HepG2 (cell line): ENCODE results near the gene RPAP2. TPM values are rescaled to one million over a fixed set of nuclear protein-coding genes. Genes with fewer than 3 reads are reported as not detected.

Experiments used
- CREBL2 ChIP-seq: sonication (generic); formaldehyde crosslinking; IDR thresholded peaks from 2 replicates; pipeline ENCODE4 v1.8.1; 2023; ENCODE audit warnings: missing genetic modification reagents, mild to moderate bottlenecking, borderline replicate concordance
- FOXP4 ChIP-seq: sonication (generic); formaldehyde crosslinking; IDR thresholded peaks from 2 replicates; pipeline ENCODE4 v1.4.0; 2020; ENCODE audit warnings: missing genetic modification reagents
- GATAD2A ChIP-seq: IDR thresholded peaks from 2 replicates; pipeline ENCODE4 v1.6.1; 2016
- NFKB2 ChIP-seq: sonication (generic); formaldehyde crosslinking; IDR thresholded peaks from 2 replicates; pipeline ENCODE4 v1.4.0; 2020; ENCODE audit warnings: missing genetic modification reagents, borderline replicate concordance
- REL ChIP-seq: sonication (generic); formaldehyde crosslinking; conservative IDR thresholded peaks from 2 replicates; pipeline ENCODE4 v1.8.0; 2022; ENCODE audit warnings: mild to moderate bottlenecking, missing genetic modification reagents, moderate library complexity
- SMARCC2 ChIP-seq: fragments of 450-650 bp; IDR thresholded peaks from 2 replicates; pipeline ENCODE4 v1.6.1; 2017; ENCODE audit warnings: antibody characterized with exemption, mild to moderate bottlenecking
- TFAP4 ChIP-seq: sonication (generic); IDR thresholded peaks from 2 replicates; pipeline ENCODE4 v1.6.1; 2016; ENCODE audit warnings: low read depth, borderline replicate concordance
- ZFP41 ChIP-seq: sonication (generic); formaldehyde crosslinking; IDR thresholded peaks from 2 replicates; pipeline ENCODE4 v1.4.0; 2020; ENCODE audit warnings: mild to moderate bottlenecking, missing genetic modification reagents, borderline replicate concordance
- ZNF224 ChIP-seq: sonication (generic); formaldehyde crosslinking; IDR thresholded peaks from 2 replicates; pipeline ENCODE4 v1.5.0; 2020; ENCODE audit warnings: mild to moderate bottlenecking, missing genetic modification reagents
- ZNF484 ChIP-seq: sonication (generic); formaldehyde crosslinking; IDR thresholded peaks from 2 replicates; pipeline ENCODE4 v1.5.1; 2020; ENCODE audit warnings: mild to moderate bottlenecking, low read depth, missing genetic modification reagents, borderline replicate concordance
- ZNF616 ChIP-seq: sonication (generic); formaldehyde crosslinking; IDR thresholded peaks from 2 replicates; pipeline ENCODE4 v1.5.0; 2020; ENCODE audit warnings: low read depth, mild to moderate bottlenecking, missing genetic modification reagents
- ZNF720 ChIP-seq: sonication (generic); formaldehyde crosslinking; IDR thresholded peaks from 2 replicates; pipeline ENCODE4 v1.4.0; 2020; ENCODE audit warnings: missing genetic modification reagents
- polyA plus RNA-seq, 8 experiments: library from polyadenylated mRNA; depleted of rRNA in 3 of 8; stranded (reverse) in 7 of 8; unstranded in 1 of 8; fragments of >200 nt; fragmentation: Illumina TruSeq in 4 of 8; extraction: Trizol in 4 of 8; gene quantifications; 2 replicates each; pipeline versions ENCODE4 v1.2.1 to v1.2.3, GENCODE V29; 2011 to 2016; ENCODE audit warnings: low read depth in 4 of 8, missing spikeins in 1 of 8, mixed read lengths in 1 of 8; ENCODE audit not compliant: insufficient read depth in 1 of 8
- total RNA-seq, 5 experiments: library from RNA; depleted of rRNA; stranded (reverse); fragments of >200 nt; fragmentation: Illumina TruSeq; extraction: Trizol; gene quantifications; 2 replicates each; pipeline ENCODE4 v1.2.3, GENCODE V29; 2016; ENCODE audit warnings: low read depth in 1 of 5
- TF ChIP-seq, protein P1 (sequence below): sonication (generic); formaldehyde crosslinking; IDR thresholded peaks from 2 replicates; pipeline ENCODE4 v1.4.0; 2020; ENCODE audit warnings: mild to moderate bottlenecking, missing genetic modification reagents
- TF ChIP-seq, protein P2 (sequence below): sonication (generic); formaldehyde crosslinking; IDR thresholded peaks from 2 replicates; pipeline ENCODE4 v1.8.0; 2022; ENCODE audit warnings: missing genetic modification reagents, mild to moderate bottlenecking, borderline replicate concordance
- TF ChIP-seq, protein P3 (sequence below), 2 experiments: IDR thresholded peaks; 2 replicates each; pipeline ENCODE4 v1.6.1; 2011 to 2012; ENCODE audit warnings: low read length in 2 of 2, borderline replicate concordance in 1 of 2, low read depth in 1 of 2, mild to moderate bottlenecking in 1 of 2, moderate library complexity in 1 of 2

The RPAP2 gene
- total and polyA plus RNA-seq, 2 of the 13 experiments (the other 11 are each of a cell fraction or from before 2014, with no cell fraction given): 10.0 to 34.8 TPM

DNA sequence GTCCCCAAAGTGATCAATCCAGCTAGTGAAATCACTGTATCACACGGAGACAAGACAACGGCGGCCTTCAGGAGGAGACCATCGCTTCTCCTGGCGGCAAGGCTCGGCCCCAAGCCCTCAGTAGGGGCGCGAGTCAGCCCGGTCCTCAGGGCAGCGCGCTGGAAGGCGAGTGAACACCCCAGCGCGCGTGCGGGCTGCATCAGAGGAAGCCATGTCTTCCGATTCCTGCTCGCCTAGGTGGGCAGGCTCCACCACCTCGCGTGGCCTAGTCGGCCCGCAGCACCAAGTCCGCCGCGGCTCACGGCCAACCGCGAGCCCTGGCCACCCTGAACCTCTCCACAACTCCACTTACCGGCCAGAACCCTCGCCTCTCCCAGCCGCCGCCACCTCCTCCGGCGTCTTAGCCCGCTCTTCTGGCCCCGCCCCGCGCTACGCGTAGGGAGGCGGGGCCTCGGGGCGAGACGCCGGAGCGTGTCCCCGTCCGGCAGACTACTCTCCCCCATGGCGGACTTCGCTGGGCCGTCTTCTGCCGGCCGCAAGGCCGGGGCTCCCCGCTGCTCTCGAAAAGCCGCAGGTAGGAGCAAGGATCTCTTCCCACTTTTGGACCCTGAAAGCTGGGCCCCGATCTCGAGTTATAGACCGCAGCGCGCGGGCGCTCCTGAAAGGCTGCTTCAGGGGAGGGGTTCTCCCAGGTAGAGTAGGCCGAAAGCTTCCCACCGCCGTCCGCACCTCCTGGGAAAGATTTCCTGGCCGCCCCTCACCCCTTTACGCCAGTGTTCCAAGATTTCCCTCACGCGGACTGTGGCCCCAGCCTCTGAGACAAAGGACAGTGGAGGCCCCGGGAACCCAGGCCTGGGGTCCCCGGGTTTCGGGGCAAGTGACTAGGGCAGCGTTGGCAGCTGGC is at the start of gene RPAP2, which contains the start of gene GLMN (continued):
- TF ChIP-seq, protein P1, sequence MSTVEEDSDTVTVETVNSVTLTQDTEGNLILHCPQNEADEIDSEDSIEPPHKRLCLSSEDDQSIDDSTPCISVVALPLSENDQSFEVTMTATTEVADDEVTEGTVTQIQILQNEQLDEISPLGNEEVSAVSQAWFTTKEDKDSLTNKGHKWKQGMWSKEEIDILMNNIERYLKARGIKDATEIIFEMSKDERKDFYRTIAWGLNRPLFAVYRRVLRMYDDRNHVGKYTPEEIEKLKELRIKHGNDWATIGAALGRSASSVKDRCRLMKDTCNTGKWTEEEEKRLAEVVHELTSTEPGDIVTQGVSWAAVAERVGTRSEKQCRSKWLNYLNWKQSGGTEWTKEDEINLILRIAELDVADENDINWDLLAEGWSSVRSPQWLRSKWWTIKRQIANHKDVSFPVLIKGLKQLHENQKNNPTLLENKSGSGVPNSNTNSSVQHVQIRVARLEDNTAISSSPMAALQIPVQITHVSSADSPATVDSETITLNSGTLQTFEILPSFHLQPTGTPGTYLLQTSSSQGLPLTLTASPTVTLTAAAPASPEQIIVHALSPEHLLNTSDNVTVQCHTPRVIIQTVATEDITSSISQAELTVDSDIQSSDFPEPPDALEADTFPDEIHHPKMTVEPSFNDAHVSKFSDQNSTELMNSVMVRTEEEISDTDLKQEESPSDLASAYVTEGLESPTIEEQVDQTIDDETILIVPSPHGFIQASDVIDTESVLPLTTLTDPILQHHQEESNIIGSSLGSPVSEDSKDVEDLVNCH: no peak
- peak; percentile 67; the same call in 1 of the 2 replicates for TF ChIP-seq REL
- TF ChIP-seq, protein P2, sequence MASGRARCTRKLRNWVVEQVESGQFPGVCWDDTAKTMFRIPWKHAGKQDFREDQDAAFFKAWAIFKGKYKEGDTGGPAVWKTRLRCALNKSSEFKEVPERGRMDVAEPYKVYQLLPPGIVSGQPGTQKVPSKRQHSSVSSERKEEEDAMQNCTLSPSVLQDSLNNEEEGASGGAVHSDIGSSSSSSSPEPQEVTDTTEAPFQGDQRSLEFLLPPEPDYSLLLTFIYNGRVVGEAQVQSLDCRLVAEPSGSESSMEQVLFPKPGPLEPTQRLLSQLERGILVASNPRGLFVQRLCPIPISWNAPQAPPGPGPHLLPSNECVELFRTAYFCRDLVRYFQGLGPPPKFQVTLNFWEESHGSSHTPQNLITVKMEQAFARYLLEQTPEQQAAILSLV (CRISPR knock-in tag): peak; percentile 85; the same call in 1 of the 2 replicates
- TF ChIP-seq ZFP41: no peak
- peak; percentile 51 for TF ChIP-seq GATAD2A (CRISPR knock-in tag)
- no peak for TF ChIP-seq ZNF720 (CRISPR knock-in tag)
- TF ChIP-seq SMARCC2: no peak
- TF ChIP-seq ZNF616 (CRISPR knock-in tag): no peak
- no peak for TF ChIP-seq ZNF484
- TF ChIP-seq ZNF224: peak; percentile 64; the same call in 1 of the 2 replicates
- TF ChIP-seq, protein P3, sequence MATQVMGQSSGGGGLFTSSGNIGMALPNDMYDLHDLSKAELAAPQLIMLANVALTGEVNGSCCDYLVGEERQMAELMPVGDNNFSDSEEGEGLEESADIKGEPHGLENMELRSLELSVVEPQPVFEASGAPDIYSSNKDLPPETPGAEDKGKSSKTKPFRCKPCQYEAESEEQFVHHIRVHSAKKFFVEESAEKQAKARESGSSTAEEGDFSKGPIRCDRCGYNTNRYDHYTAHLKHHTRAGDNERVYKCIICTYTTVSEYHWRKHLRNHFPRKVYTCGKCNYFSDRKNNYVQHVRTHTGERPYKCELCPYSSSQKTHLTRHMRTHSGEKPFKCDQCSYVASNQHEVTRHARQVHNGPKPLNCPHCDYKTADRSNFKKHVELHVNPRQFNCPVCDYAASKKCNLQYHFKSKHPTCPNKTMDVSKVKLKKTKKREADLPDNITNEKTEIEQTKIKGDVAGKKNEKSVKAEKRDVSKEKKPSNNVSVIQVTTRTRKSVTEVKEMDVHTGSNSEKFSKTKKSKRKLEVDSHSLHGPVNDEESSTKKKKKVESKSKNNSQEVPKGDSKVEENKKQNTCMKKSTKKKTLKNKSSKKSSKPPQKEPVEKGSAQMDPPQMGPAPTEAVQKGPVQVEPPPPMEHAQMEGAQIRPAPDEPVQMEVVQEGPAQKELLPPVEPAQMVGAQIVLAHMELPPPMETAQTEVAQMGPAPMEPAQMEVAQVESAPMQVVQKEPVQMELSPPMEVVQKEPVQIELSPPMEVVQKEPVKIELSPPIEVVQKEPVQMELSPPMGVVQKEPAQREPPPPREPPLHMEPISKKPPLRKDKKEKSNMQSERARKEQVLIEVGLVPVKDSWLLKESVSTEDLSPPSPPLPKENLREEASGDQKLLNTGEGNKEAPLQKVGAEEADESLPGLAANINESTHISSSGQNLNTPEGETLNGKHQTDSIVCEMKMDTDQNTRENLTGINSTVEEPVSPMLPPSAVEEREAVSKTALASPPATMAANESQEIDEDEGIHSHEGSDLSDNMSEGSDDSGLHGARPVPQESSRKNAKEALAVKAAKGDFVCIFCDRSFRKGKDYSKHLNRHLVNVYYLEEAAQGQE (IDR thresholded peaks at IDR 0.05; ENCODE audit: borderline replicate concordance in 1 of 2, low read depth in 1 of 2, low read length in 2 of 2): peak in 1 of 2 experiments; percentile 9; a peak in 1 of 4 replicates
- no peak for TF ChIP-seq NFKB2 (CRISPR knock-in tag)
- no peak for TF ChIP-seq TFAP4
- peak; percentile 47; the same call in 1 of the 2 replicates for TF ChIP-seq FOXP4 (CRISPR knock-in tag)
- TF ChIP-seq CREBL2 (CRISPR knock-in tag): peak; percentile 64; the same call in 1 of the 2 replicates
